Coronary artery (tissue), 2 donors: Measurements from ENCODE around the gene KCNMA1.

Experiments used
- DNase-seq: peaks from one replicate; pipeline ENCODE4 v3.0.0-alpha.2; 2017; ENCODE audit warnings: low spot score
- H3K27ac ChIP-seq, 2 donors: fragments of 200-600 bp; sonication (generic); one replicate each; pipeline ENCODE4 v1.5.1; 2016 to 2019
- H3K4me3 ChIP-seq: fragments of 200-600 bp; sonication (generic); 2 replicates; pipeline ENCODE4 v1.5.1; 2016; ENCODE audit warnings: mild to moderate bottlenecking, moderate library complexity
- TF ChIP-seq, protein P1 (sequence below): fragments of 200-600 bp; sonication (generic); IDR thresholded peaks from one replicate; pipeline ENCODE4 v1.5.1; 2019; ENCODE audit warnings: antibody characterized with exemption

KCNMA1 gene

DNA sequence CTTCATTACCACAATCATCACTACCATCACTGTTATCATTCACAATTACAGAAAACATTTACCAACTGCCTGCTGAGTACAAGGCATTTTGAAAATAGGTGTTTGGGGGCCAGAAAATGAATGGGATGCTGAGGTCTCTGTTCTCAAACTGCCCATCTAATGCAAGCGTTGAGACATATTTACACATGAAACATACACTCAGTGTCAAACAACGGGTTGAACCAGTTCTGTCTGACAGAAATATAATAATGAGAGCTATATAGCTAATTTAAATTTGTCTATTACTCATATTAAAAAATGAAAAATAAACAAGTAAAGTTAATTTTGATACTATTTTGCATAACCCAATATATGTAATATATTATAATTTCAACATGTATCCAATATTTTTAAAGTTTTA is 303.1 kb downstream of the KCNMA1 start:
- H3K27ac ChIP-seq: no peak overlapping the region
- DNase-seq: no peak
- TF ChIP-seq, protein P1, sequence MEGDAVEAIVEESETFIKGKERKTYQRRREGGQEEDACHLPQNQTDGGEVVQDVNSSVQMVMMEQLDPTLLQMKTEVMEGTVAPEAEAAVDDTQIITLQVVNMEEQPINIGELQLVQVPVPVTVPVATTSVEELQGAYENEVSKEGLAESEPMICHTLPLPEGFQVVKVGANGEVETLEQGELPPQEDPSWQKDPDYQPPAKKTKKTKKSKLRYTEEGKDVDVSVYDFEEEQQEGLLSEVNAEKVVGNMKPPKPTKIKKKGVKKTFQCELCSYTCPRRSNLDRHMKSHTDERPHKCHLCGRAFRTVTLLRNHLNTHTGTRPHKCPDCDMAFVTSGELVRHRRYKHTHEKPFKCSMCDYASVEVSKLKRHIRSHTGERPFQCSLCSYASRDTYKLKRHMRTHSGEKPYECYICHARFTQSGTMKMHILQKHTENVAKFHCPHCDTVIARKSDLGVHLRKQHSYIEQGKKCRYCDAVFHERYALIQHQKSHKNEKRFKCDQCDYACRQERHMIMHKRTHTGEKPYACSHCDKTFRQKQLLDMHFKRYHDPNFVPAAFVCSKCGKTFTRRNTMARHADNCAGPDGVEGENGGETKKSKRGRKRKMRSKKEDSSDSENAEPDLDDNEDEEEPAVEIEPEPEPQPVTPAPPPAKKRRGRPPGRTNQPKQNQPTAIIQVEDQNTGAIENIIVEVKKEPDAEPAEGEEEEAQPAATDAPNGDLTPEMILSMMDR: no peak

DNA sequence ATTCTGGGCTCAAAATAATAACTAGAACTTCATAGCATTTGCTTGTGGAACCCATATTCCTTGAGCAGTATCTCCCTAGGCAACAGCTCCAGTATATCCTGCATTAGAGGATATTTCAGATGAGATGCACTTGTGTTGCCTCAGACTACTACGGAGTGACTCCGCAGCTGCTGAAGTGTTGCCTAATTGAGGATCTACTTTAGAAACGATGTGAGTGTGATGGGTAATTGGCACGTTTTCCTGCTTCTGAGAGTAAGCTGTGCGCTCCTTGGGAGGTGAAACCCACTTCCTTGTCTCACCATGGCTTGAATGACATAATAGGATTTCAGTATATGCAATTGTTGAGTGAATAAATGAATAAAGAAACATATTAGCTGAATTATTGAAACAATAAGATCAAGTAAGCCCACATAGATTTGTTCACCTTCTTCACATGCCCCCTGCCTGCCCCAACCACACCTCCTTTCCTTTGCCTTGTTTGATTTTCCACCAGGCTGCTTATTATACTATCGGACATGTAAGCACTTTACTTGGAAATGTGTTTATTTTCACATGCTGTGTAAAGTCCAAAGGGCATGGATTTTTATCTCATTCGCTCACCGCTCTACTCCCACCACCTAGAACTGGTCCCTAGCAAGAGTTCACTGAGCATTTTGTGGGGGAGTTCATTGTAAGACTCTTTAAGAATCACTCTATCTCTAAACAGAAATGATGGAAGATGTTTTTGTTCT is 303.8 kb downstream of the KCNMA1 start:
- H3K4me3 ChIP-seq: no peak overlapping the region
- no peak for DNase-seq
- H3K27ac ChIP-seq: no peak overlapping the region
- TF ChIP-seq, protein P1: no peak

More for the DNA sequence above, 303.1 kb downstream of the KCNMA1 start:
- H3K4me3 ChIP-seq: no peak overlapping the region

DNA sequence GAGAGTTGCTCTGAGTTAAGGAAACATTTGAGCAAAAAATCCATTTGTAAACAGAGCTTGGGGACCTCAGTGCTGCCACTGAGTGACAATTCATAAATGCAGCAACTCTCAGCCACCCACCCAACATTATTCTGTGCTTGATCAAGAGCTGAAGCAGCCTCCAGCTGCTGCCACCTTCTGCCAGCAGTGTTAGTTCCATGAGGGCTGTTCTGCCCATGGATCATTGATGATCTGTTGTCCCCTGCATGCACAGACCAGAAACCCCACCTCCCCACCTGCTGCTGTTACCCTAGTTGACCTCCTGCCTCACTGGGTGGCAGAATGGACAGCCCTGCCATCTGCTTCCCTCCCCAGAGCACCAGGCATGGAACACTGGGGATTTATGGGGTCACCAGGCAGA is 305.4 kb downstream of the KCNMA1 start:
- DNase-seq: no peak
- TF ChIP-seq, protein P1: no peak
- Histone ChIP-seq H3K4me3 (no peak overlapping the region), H3K27ac (no peak overlapping the region)

DNA sequence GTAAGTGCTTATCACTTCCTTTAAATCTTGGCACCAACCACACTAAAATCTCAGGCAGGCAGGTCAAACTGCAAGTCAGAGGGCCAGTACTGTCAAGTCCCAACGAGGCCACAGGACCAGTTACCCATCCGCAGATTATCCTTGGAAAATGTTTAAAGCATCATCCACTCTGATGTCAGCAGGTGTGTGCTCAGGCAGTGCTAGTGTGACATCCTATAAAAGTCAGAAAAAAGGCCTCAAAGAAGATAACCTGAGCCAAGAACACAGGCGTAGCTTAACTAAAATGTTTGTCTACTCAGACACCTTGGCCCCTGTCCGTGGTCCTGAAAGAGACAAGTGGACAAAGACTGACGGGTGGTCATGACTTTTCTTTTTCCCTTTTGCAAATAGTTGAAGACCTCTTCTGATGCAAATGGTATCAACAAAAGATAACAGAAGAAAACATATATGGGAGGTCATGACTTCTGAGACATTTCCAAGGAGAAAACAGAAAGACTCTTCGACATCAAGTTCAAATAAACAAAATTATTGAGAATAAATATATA is 309.3 kb downstream of the KCNMA1 start:
- TF ChIP-seq, protein P1: no peak
- DNase-seq: no peak
- Histone ChIP-seq H3K27ac (no peak overlapping the region), H3K4me3 (no peak overlapping the region)

DNA sequence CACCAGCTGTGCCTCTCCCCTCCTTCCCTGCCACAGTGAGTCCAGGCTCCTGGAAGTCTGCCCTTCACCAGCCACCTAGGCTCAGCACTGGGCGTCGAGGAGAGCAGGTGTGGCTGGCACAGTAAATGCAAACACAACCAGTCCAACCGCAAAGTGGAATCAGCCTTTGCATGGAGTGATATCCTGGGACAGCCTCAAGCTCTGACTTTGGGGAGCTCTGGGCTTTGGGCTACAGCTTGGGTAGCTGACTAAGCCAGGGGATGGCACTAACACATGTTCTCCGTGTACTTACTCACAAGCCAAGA is 312.4 kb downstream of the KCNMA1 start:
- Histone ChIP-seq H3K4me3 (no peak overlapping the region), H3K27ac (no peak overlapping the region)
- no peak for DNase-seq
- TF ChIP-seq, protein P1: no peak

DNA sequence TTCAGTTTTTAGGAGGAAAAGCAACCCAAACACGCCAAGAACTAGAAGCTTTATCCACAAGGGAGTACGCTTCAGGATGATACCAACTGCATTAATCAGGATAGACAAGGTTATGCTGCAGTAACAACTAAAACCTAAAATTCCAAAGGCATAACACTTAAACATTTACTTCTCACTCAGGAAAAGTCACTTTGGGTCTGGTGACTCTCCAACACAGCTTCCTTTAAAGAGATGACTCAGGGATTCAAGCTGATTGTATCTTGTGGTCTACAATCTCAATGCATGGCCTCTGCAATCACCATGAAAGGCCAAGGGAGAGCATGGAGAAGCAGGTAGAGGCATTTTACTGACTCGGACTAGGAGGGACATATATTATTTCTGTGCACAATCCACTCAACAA is 315.8 kb downstream of the KCNMA1 start:
- Histone ChIP-seq H3K4me3 (no peak overlapping the region), H3K27ac (no peak overlapping the region)
- TF ChIP-seq, protein P1: no peak
- DNase-seq: no peak

DNA sequence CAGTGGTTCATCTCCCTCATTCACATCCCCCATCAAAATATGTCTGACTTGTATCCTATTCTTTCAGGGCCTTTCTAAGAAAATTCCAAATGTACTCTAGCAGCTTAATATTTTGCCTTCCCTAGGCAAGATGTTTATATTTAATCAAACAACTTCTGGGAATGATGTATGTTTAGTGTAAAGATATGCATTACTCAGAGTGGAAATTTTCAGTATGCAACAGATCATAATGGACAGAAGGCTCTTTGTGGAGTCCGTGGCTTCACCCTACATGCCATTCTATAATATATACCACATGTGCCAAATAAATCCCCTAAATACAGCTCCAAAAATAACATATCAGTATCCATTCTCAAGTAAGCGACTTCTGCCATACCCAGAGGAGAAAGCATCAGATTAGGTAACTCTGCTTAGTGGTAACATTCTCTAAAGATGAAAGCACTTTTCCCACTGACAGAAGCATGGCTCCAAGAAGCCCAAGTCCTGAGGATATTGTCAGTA is 316.6 kb downstream of the KCNMA1 start:
- Histone ChIP-seq H3K4me3 (no peak overlapping the region), H3K27ac (no peak overlapping the region)
- TF ChIP-seq, protein P1: no peak
- no peak for DNase-seq
